H1 (cell line): ENCODE data around the gene FSD1.

Experiments used
- JUND ChIP-seq: IDR thresholded peaks from 2 replicates; pipeline ENCODE4 v1.6.1; 2011; ENCODE audit warnings: mild to moderate bottlenecking, improper control_type of control experiment, low read length
- SIN3A ChIP-seq, 2 experiments: IDR thresholded peaks in 1 of 2; conservative IDR thresholded peaks in 1 of 2; 2 replicates each; pipeline ENCODE4 v1.6.1; 2011 to 2012; ENCODE audit warnings: low read length in 2 of 2, improper control_type of control experiment in 1 of 2, low read depth in 1 of 2, mild to moderate bottlenecking in 1 of 2

- TF ChIP-seq JUND (no peak), SIN3A (conservative IDR thresholded peaks at IDR 0.05 in 1 of 2, IDR thresholded peaks at IDR 0.05 in 1 of 2; ENCODE audit: low read depth in 1 of 2, low read length in 2 of 2) (peak in 1 of 2 experiments; percentile 49; a peak in 1 of 4 replicates)
Observed at GRCh38 chr19:4328243-4328990, 24.0 kb downstream of the FSD1 start.
